ENCODE measurements around the gene E2F2. TPM values are rescaled to one million over a fixed set of nuclear protein-coding genes. Genes with fewer than 3 reads are reported as not detected.

The E2F2 gene
- total and polyA plus RNA-seq, 2 of the 13 experiments (the other 11 are each of a cell fraction or from before 2014, with no cell fraction given): 0.65 to 6.6 TPM

DNA sequence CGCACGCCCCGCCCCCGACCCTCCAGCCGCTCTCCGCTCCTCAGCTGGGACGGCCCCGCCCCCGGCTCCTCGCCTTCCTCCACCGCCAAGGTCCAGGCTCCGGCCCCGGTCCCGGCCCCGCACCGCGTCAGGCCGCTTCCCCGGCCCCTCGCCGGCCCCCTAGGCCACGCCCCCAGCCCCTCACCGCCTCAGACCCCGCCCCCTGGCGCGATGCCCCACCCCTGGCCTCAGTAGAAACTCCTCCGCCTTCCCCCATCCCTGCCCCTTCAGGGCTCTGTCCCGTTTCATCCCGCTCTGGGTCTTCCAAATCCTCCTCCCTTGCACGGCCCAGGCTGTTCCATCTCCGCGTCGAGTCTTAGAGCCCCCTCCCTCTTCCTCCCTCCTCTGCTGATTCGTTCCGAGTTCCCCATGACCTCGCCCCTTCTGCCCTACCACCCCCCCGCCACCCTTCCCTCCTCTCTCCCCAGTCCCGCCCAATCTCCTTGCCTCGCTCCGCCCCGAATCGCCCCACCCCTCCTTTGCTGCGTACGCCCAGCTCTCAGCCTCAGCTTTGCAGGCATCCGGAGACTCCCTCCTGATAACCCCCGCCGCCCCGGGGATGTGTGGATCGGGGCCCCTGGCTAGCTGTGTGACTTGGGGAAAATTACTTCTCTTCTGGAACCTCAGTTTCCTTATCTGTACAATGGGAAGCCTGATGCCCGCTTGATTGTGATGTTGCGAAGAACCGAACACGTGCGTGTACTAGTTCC, 46.6 kb downstream of the E2F2 start:
- H3K79me2 ChIP-seq (ENCODE audit: insufficient read depth, low read length): peaks cover 36% of the 10 kb centered on the region
- peak overlapping the region; percentile 30 for H3K27ac ChIP-seq (ENCODE audit: extremely low read length, insufficient read depth, low read length)
- H3K9me3 ChIP-seq (ENCODE audit: low read length): no peaks in the 10 kb centered on the region
- no peaks in the 10 kb centered on the region for H4K20me1 ChIP-seq (ENCODE audit: insufficient read depth, low read length)
- H3K4me1 ChIP-seq (ENCODE audit: insufficient read depth, low read length): peaks cover 63% of the 10 kb centered on the region
- BruUV-seq (replicated peaks): no TSS peak
- FAIRE-seq (no peak), DNase-seq (ENCODE audit: low spot score) (peak; percentile 76), ATAC-seq (peak; percentile 84)
- no peak overlapping the region for H3K9ac ChIP-seq (ENCODE audit: insufficient read depth, low read depth, low read length)
- H2AFZ ChIP-seq (ENCODE audit: low read length): peak overlapping the region; percentile 31
- no peaks in the 10 kb centered on the region; a peak in 1 of 5 replicates for H3K36me3 ChIP-seq (replicated peaks in 1 of 2; ENCODE audit: control insufficient read depth in 1 of 2, insufficient read depth in 2 of 2, low read length in 2 of 2)
- H3K4me2 ChIP-seq (ENCODE audit: low read depth, low read length): peak overlapping the region; percentile 70
- intact Hi-C loops (cut with micrococcal nuclease; ENCODE audit: unreplicated experiment) (loop anchor here (5.0 kb wide), 1 partner anchor 153 kb away; no protein-coding TSS in a partner anchor), in situ Hi-C loops (cut with HindIII; ENCODE audit: extremely low pct_ligation_motif_present, low pct_unique_long_range_greater_than_20kb) (no loop called here)
- peaks cover 0 to 1% of the 10 kb centered on the region in 2 experiments; a peak in 1 of 5 replicates for H3K27me3 ChIP-seq (ENCODE audit: control insufficient read depth in 1 of 2, insufficient read depth in 2 of 2, low read length in 2 of 2)
- POLR2A ChIA-PET: interaction anchor here (0.5 to 3.7 kb wide), 12 partner anchors 9 to 207 kb away, joined by 3 to 24 read pairs (median 5); partner anchors contain the start of genes HNRNPR, RPL11 and TCEA3
- 7% methylated on average over 32 of the region's 54 CpGs for WGBS (ENCODE audit: low lambda C conversion rate)
- CTCF ChIA-PET (ENCODE audit: low intra/inter-chr PET ratio, low total read pairs): no interaction called here
- H3K4me3 ChIP-seq (replicated peaks in 1 of 3; ENCODE audit: insufficient read depth in 1 of 3, low read depth in 2 of 3, low read length in 3 of 3): peak overlapping the region; percentile 75 to 86 (median 86); a peak in 5 of 6 replicates
- TF ChIP-seq HNRNPLL (IDR thresholded peaks at IDR 0.05; ENCODE audit: low read depth, low read length, poor library complexity, severe bottlenecking) (peak; percentile 30), RCOR2 (CRISPR knock-in tag; IDR thresholded peaks at IDR 0.05) (0 out of 2 replicates have a peak, but pooled peaks have one; percentile 42), GABPB1 (CRISPR knock-in tag; IDR thresholded peaks at IDR 0.05) (peak; percentile 22; the same call in 1 of the 2 replicates), SP4 (CRISPR knock-in tag; IDR thresholded peaks at IDR 0.05) (peak; percentile 42; the same call in 1 of the 2 replicates), KDM1A (CRISPR knock-in tag; IDR thresholded peaks at IDR 0.05) (peak; percentile 64; the same call in 1 of the 2 replicates), MAZ (IDR thresholded peaks at IDR 0.05; ENCODE audit: borderline replicate concordance, low read depth, low read length) (no peak), MAZ (CRISPR knock-in tag; IDR thresholded peaks at IDR 0.05; ENCODE audit: low read depth) (0 out of 2 replicates have a peak, but pooled peaks have one; percentile 36), SP1 (IDR thresholded peaks at IDR 0.05) (no peak), SP1 (CRISPR knock-in tag; IDR thresholded peaks at IDR 0.05) (0 out of 2 replicates have a peak, but pooled peaks have one; percentile 29), KLF16 (CRISPR knock-in tag; IDR thresholded peaks at IDR 0.05) (peak in 1 of 2 experiments; percentile 10; a peak in 1 of 4 replicates), GATAD2A (CRISPR knock-in tag; IDR thresholded peaks at IDR 0.05) (0 out of 2 replicates have a peak, but pooled peaks have one; percentile 8), ZMYM3 (CRISPR knock-in tag; IDR thresholded peaks at IDR 0.05) (peak; percentile 88), ZNF879 (CRISPR knock-in tag; IDR thresholded peaks at IDR 0.05) (no peak)
- TF ChIP-seq, protein P1, sequence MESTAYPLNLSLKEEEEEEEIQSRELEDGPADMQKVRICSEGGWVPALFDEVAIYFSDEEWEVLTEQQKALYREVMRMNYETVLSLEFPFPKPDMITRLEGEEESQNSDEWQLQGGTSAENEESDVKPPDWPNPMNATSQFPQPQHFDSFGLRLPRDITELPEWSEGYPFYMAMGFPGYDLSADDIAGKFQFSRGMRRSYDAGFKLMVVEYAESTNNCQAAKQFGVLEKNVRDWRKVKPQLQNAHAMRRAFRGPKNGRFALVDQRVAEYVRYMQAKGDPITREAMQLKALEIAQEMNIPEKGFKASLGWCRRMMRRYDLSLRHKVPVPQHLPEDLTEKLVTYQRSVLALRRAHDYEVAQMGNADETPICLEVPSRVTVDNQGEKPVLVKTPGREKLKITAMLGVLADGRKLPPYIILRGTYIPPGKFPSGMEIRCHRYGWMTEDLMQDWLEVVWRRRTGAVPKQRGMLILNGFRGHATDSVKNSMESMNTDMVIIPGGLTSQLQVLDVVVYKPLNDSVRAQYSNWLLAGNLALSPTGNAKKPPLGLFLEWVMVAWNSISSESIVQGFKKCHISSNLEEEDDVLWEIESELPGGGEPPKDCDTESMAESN (CRISPR knock-in tag; conservative IDR thresholded peaks at IDR 0.05): 0 out of 2 replicates have a peak, but pooled peaks have one; percentile 36
- TF ChIP-seq, protein P2, sequence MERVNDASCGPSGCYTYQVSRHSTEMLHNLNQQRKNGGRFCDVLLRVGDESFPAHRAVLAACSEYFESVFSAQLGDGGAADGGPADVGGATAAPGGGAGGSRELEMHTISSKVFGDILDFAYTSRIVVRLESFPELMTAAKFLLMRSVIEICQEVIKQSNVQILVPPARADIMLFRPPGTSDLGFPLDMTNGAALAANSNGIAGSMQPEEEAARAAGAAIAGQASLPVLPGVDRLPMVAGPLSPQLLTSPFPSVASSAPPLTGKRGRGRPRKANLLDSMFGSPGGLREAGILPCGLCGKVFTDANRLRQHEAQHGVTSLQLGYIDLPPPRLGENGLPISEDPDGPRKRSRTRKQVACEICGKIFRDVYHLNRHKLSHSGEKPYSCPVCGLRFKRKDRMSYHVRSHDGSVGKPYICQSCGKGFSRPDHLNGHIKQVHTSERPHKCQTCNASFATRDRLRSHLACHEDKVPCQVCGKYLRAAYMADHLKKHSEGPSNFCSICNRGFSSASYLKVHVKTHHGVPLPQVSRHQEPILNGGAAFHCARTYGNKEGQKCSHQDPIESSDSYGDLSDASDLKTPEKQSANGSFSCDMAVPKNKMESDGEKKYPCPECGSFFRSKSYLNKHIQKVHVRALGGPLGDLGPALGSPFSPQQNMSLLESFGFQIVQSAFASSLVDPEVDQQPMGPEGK (CRISPR knock-in tag; IDR thresholded peaks at IDR 0.05): peak; percentile 37; the same call in 1 of the 2 replicates
- TF ChIP-seq, protein P3, sequence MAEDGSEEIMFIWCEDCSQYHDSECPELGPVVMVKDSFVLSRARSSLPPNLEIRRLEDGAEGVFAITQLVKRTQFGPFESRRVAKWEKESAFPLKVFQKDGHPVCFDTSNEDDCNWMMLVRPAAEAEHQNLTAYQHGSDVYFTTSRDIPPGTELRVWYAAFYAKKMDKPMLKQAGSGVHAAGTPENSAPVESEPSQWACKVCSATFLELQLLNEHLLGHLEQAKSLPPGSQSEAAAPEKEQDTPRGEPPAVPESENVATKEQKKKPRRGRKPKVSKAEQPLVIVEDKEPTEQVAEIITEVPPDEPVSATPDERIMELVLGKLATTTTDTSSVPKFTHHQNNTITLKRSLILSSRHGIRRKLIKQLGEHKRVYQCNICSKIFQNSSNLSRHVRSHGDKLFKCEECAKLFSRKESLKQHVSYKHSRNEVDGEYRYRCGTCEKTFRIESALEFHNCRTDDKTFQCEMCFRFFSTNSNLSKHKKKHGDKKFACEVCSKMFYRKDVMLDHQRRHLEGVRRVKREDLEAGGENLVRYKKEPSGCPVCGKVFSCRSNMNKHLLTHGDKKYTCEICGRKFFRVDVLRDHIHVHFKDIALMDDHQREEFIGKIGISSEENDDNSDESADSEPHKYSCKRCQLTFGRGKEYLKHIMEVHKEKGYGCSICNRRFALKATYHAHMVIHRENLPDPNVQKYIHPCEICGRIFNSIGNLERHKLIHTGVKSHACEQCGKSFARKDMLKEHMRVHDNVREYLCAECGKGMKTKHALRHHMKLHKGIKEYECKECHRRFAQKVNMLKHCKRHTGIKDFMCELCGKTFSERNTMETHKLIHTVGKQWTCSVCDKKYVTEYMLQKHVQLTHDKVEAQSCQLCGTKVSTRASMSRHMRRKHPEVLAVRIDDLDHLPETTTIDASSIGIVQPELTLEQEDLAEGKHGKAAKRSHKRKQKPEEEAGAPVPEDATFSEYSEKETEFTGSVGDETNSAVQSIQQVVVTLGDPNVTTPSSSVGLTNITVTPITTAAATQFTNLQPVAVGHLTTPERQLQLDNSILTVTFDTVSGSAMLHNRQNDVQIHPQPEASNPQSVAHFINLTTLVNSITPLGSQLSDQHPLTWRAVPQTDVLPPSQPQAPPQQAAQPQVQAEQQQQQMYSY (CRISPR knock-in tag; IDR thresholded peaks at IDR 0.05): 0 out of 2 replicates have a peak, but pooled peaks have one; percentile 26

Data from HepG2 (cell line).